NCI-H1930 (cell line): ENCODE data around the gene SYNE2.
"Not testable (repeated sequence)": the region's sequence is repeated elsewhere in the genome, so short reads cannot be mapped to it uniquely, and the experiment has no call there.

Experiments used
- DNase-seq, 2 experiments: peaks; one replicate each; lab custom pipeline; 2025; lab: John Stamatoyannopoulos, UW

SYNE2 gene

DNA sequence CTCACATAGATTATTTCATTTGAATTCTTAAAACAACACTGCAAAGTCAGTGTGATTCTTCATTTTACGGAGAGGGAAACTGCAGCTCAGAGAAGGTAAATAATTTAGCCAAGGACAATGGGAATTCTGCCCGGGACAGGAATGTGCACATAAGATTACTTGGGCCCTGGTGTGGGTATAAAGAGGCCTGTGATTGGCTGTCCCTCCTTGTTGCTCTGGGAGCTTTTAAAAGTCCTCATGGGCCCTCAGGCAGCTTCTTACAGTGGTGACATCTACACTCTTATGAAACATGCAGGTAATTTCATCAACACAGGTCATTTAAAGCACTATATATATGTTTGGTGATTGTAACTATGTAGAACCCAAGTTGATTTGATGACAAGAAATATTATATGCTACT, 341.0 kb downstream of the SYNE2 start:
- no peak for DNase-seq

DNA sequence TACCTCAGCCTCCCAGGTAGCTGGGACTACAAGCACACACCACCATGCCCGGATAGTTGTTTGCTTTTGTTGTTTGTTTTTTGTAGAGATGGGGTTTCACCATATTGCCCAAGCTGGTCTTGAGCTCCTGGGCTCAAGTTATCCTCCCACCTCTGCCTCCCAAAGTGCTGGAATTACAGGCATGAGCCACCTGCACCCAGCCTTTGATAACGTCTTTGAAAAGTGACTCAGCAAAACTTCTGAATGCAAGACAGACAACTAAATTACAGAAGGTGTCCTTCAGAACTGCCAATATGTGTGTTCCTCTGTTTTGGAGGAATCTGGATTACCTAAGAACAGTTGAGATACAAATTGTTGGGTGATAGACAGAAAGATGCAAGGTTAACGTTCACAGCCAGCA, 341.6 kb downstream of the SYNE2 start:
- no peak for DNase-seq

GRCh38 chr14:64195199-64195598, 342.4 kb downstream of the SYNE2 start:
- DNase-seq = no peak

GRCh38 chr14:64196056-64196455, 343.3 kb downstream of the SYNE2 start:
- no peak for DNase-seq

DNA sequence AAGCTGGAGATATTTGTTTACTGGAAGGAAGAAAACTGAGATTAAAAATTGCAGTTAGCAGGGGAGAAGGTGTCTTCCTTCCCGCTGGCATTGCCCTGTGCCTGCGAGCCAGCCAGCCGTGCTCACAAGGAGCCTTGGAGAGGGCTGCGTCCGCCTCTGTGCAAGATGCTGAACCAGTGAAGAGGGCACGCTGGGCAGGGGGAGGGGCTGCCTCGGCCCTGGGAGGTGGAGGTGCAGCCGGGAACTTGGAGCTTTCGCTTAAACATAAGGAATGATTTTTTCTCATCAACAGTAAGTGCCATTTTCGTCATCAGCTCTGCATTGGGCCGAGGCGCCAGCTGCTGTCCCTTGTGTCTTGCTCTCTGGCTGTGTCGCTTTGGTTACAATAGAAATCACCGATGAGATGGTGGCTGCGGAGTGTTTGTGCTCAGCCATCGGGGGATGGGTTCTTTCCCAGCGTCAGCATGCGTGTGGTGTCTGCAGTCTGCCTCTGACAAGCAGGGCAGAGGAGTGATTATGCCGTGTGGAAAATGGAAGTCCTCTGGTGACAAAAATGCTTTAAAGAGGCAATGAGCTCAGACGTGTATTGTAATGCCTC, 344.1 kb downstream of the SYNE2 start:
- no peak for DNase-seq

- DNase-seq = no peak
Measured at GRCh38 chr14:64197996-64198395, 345.2 kb downstream of the SYNE2 start.

GRCh38 chr14:64198486-64198885, 345.7 kb downstream of the SYNE2 start:
- no peak for DNase-seq

- DNase-seq = no peak
Measured at GRCh38 chr14:64200170-64200569, 347.4 kb downstream of the SYNE2 start.

DNA sequence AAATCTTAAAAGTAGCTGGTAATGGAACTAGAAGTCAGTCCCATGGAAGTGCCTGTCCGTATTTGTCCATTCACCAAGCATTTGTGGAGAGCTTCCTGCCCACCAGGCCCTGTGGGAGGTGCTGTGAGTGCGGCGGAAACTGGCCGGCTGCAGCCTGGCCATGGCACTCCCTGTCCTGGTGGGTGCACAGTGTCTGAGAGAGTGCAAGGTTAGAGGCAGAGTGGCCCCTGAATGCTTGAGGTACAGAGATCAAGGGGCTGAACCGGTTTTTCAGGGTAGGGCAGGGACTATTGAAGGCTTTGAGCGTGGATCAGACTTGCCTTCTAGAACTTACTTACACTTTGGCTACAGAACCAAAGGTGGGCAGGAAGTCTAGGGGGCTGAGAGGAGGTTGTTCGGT, 348.5 kb downstream of the SYNE2 start:
- no peak for DNase-seq

DNA sequence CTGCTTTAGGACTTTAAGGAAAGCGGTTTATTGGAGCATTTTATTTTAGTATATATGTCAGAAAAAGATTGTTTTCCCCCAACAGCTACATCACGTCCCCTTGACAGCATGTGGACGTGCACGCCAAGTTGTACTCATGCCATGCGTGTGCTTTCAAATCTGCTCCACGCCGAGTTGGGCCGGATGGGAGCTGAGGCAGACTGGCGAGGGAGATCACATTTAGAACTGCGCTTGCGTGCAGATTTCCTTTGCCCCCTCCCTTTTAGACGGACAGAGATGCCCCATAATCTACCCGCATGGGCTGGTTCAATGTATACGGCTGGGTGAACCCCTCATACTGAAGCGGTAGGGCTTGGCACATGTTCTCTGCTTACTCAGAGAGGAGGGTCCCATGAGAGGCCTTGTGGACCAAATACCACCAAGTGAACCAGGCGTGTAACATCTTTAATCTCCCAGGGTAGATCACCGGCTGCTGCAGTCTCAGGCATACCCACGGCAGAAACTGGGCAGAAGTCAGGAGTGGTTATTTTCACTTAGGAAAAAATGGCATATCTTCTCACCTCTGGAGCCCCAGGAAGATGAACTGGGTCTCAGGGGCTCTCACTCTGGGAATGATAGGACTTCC, 349.2 kb downstream of the SYNE2 start:
- no peak for DNase-seq

GRCh38 chr14:64202716-64203115, 349.9 kb downstream of the SYNE2 start:
- no peak for DNase-seq

GRCh38 chr14:64203366-64204006, 350.7 kb downstream of the SYNE2 start:
- no peak for DNase-seq

GRCh38 chr14:64208261-64208660, 355.5 kb downstream of the SYNE2 start:
- no peak for DNase-seq

GRCh38 chr14:64208981-64209380, 356.2 kb downstream of the SYNE2 start:
- DNase-seq = no peak

DNA sequence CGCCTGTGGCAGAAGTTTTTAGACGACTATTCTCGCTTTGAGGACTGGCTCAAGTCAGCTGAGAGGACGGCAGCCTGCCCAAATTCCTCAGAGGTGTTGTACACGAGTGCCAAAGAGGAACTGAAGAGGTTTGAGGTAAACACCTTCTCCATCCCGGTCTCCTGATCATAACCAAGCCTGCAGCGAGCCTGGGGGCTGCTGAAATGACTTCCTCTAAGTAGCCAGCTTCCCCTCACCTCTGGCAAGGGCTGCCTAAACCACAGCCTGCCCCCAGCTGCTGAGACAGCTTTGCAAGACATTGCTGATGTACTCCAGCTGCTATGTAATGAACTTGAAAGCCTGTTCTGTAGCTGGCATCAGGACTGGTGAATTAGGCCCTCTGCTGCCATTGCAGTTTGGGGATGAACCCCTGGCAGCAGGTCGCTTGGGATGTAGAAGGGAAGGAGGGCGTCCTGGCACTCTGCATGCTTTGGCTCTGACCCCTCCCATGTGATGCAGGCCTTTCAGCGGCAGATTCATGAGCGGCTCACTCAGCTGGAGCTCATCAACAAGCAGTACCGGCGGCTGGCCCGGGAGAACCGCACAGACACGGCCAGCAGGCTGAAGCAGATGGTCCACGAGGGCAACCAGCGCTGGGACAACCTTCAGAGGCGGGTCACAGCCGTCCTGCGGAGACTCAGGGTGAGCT, 356.8 kb downstream of the SYNE2 start:
- DNase-seq = no peak

DNA sequence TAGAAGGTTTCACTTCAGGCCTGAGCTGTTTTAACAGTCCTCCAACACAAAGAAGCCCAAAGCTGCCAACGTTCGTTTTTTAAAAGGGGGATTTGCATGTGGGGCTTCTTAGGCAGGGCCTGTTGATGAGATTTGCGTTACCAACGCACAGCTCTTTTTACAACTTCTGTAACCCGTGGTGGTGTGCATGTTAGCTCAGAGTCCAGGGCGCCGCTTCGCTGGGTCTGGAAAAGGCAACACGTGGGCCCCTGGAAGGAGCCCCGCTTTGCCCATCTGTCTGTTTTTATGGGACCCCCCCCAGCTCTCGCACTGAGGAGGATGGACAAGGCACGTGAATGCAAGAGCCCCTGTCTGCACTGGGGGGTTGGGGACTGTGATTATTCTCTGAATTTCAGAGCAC, 357.4 kb downstream of the SYNE2 start:
- no peak for DNase-seq

- not testable (repeated sequence) for DNase-seq
Measured at GRCh38 chr14:64210912-64211311, 358.1 kb downstream of the SYNE2 start.

- DNase-seq = no peak
Measured at GRCh38 chr14:64212666-64213065, 359.9 kb downstream of the SYNE2 start.

DNA sequence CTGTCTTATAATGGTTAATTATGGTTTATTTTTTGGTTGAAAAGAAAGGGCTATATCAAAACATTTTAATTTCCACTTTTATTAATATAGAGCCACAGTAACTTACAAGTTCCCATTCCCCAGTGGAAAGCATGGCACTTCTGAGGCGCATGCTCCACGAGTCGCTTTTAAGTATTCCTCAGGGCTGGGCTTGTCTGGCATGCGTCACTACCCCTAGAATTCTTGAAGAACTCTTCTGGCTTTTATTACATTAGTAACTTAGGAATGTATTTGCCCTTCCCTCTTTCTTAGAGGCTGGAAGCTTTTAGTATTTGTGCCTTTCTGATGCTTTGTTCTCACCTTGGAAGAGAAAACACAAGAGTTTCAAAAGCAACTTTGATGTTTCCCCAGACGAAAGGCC, 360.3 kb downstream of the SYNE2 start:
- DNase-seq = no peak

GRCh38 chr14:64213853-64214570, 361.2 kb downstream of the SYNE2 start:
- no peak for DNase-seq

DNA sequence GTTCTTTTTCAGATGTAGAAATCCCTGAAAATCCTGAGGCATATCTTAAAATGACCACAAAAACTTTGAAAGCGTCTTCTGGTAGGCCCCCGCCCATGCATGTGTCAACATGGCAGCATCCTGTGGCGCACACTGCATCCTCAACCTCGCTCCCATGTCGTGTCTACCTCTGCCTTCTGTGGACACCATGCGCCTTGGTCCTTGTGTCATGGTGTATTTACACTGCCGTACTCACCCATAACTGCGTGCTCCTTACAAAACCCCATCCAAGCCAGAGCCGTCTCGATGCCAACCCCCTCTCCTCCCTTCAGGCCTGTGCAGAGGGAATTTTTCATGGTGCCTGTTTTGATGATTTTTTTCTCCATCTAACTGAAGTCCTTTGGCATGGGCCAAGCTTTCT, 362.5 kb downstream of the SYNE2 start:
- DNase-seq = no peak

- DNase-seq = no peak
Measured at GRCh38 chr14:64215978-64216377, 363.2 kb downstream of the SYNE2 start.
